MM.1S (cell line): Measurements from ENCODE around the gene FAM120AOS.

Experiments used
- EZH2phosphoT487 ChIP-seq: fragments of 300-600 bp; sonication (generic); IDR thresholded peaks from 2 replicates; pipeline ENCODE4 v1.6.1; 2018; ENCODE audit warnings: antibody characterized with exemption, low read length
- TF ChIP-seq, protein P1 (sequence below): fragments of 300-600 bp; sonication (generic); IDR thresholded peaks from 2 replicates; pipeline ENCODE4 v1.5.1; 2016; ENCODE audit warnings: antibody characterized with exemption, low read length, mixed read lengths

DNA sequence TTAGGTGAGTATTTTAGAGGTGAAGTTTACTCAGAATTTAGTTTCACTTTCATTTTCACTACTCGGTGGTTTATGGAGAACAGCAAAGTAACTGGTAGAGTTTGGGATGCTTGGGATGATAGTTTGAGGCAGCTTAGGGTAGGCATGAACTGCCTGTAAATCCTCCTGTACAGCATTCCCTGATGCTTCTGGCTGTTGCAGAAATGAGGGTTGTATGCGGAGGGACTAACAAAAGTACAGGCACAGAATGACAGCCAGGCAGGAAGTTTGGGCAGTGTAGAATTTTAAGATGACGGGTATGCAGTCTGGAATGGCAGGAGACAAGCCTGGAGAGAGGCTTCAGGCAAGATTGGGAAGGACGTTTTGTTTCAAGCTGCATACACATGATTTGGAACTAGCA is 48.0 kb upstream of the FAM120AOS start:
- TF ChIP-seq, protein P1, sequence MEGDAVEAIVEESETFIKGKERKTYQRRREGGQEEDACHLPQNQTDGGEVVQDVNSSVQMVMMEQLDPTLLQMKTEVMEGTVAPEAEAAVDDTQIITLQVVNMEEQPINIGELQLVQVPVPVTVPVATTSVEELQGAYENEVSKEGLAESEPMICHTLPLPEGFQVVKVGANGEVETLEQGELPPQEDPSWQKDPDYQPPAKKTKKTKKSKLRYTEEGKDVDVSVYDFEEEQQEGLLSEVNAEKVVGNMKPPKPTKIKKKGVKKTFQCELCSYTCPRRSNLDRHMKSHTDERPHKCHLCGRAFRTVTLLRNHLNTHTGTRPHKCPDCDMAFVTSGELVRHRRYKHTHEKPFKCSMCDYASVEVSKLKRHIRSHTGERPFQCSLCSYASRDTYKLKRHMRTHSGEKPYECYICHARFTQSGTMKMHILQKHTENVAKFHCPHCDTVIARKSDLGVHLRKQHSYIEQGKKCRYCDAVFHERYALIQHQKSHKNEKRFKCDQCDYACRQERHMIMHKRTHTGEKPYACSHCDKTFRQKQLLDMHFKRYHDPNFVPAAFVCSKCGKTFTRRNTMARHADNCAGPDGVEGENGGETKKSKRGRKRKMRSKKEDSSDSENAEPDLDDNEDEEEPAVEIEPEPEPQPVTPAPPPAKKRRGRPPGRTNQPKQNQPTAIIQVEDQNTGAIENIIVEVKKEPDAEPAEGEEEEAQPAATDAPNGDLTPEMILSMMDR: no peak
- no peak for TF ChIP-seq EZH2phosphoT487
